Glomerular endothelial cell (primary cell): Measurements from ENCODE around the gene KRTAP1-1. TPM values are rescaled to one million over a fixed set of nuclear protein-coding genes. Genes with fewer than 3 reads are reported as not detected.
"Not testable (repeated sequence)": the region's sequence is repeated elsewhere in the genome, so short reads cannot be mapped to it uniquely, and the experiment has no call there.

Source experiments
- DNase-seq: peaks from one replicate; pipeline ENCODE4 v3.0.0-alpha.2; 2011; ENCODE audit warnings: low read depth, low spot score; ENCODE audit errors: extremely low read depth
- total RNA-seq: library from RNA; depleted of rRNA; stranded (reverse); fragments of >200 nt; gene quantifications from 2 replicates; pipeline ENCODE4 v1.2.3, GENCODE V29; 2015

KRTAP1-1 gene, protein sequence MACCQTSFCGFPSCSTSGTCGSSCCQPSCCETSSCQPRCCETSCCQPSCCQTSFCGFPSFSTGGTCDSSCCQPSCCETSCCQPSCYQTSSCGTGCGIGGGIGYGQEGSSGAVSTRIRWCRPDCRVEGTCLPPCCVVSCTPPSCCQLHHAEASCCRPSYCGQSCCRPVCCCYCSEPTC
- not detected in 2 replicates for total RNA-seq

DNA sequence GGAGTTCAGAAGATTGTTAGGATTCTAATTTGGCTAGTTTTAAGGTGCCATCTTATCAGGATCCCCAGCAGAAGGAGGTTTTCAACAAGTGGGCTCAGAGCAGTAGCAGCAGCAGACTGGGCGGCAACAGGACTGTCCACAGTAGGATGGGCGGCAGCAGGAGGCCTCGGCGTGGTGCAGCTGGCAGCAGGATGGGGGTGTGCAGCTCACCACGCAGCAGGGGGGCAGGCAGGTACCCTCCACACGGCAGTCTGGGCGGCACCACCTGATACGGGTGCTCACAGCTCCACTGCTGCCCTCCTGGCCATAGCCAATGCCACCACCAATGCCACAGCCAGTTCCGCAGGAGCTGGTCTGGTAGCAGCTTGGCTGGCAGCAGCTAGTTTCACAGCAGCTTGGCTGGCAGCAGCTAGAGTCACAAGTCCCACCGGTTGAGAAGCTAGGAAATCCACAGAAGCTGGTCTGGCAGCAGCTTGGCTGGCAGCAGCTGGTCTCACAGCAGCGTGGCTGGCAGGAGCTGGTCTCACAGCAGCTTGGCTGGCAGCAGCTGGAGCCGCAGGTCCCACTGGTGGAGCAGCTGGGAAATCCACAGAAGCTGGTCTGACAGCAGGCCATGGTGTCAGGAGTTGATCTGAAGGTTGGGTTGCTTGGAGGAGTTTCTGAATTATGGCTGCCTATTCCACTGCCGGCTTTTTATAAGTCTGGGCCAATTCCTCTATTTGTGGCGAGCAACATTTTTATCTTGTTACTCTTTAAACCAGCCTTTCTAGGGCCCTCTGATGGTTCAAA, at the start of gene KRTAP1-1:
TSS of gene KRTAP1-1 (minus strand) at position 668 of the 789 bp plus-strand sequence. CDS start at position 615, 53 bp downstream.
- not testable (repeated sequence) for DNase-seq

DNA sequence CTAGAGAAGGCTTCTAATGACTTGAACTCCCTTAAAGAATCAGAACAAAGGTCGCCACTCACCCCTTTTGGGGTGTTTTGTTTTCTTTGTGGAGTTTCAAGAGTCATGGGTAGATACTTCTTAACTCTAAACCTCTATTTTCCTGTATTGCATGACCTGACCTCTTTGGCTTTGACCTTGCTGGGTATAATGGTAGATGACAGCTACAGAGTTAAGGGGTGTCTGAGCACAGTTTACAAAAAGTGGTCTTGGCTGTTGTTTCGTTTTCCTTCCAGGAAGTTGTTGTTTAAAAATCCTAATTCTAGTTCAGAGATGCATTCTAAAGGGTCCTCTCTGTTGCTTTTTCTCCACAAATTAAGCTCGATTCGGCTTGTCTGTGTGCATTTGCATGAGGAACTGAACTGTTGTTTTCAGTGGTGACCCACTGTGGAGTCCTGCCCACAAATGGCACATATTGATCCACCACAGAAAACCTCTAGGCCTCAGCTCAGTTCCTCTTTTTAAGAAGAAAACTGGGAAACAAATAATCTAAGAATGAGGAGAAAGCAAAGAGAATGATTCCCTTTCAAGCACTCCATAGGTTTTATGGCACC, 47.6 kb upstream of the KRTAP1-1 start:
- not testable (repeated sequence) for DNase-seq

DNA sequence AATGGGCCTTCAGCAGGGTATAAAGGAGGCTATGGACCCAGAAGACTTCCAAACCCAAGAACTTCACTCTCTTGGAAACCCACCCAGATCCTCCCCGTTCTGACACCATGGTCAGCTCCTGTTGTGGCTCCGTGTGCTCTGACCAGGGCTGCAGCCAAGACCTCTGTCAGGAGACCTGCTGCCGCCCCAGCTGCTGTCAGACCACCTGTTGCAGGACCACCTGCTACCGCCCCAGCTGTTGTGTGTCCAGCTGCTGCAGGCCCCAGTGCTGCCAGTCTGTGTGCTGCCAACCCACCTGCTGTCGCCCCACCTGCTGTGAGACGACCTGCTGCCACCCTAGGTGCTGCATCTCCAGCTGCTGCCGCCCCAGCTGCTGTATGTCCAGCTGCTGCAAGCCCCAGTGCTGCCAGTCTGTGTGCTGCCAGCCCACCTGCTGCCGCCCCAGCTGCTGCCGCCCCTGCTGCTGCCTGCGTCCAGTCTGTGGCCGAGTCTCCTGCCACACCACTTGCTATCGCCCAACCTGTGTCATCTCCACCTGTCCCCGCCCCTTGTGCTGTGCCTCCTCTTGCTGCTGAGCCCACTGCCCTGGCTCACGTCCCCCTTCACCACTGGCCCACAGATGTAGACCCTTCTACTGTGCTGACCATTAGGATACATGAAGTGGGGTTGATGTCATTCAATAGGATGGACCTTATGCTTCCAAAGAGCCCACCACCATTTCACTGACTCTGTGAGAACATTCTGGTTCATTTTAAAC, 43.0 kb upstream of the KRTAP1-1 start, which contains the start of gene KRTAP4-7:
TSS of gene KRTAP4-7 (plus strand) at position 51 of the 757 bp plus-strand sequence. CDS start at position 108, 57 bp downstream.
- not testable (repeated sequence) for DNase-seq

DNA sequence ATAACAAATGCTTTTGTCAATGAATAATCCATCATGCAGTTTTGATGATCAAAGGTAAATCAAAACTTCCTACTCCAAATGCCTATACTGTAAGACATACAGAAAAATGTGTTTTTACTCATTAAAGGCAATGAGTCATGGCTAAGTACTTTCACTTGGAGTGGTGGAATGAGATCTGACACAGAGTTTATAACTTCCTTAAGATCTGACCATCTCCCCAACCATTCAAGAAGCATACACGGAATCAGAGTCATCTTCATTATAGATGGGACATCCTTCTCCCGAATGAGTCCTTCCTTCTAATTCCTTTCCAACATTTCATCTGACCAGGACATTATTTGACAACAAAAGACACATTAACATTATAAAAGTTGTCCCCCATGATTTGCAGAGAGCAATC, 42.2 kb upstream of the KRTAP1-1 start:
- not testable (repeated sequence) for DNase-seq

DNA sequence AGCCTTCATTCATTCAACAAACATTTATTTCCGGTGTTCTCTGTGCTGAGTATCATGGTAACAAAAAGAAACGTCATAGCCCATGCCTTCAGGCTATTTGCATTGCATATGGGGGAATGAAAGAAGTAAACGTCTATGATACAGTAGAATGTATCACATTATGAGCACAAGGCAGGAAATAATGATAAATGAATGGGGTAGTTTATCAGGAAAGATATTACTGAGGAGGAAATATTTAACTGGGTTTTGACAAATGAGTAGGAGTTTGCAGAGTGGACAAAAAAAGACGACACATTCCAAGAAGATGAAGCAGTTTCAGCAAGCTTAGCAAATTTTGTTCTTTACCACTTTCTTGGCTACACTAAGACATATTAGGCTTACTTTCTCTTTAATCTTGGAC, 41.4 kb upstream of the KRTAP1-1 start:
- DNase-seq = no peak

DNA sequence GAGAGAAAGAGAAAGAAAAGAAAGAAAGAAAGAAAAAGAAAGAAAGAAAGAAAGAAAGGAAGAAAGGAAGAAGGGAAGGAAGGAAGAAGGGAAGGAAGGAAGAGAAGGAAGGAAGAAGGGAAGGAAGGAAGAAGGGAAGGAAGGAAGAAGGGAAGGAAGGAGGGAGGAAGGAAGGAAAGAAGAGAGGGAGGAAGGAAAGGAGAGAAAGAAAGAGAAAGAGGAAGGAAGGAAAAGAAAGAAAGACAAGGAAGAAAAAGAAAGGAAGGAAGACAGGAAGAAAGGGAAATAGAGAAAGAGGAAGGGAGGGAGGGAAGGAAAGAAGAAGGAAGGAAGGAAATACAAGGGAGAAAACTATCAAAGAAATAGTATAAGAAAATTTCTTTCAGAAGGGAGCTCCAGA, 35.5 kb upstream of the KRTAP1-1 start:
- DNase-seq = no peak

DNA sequence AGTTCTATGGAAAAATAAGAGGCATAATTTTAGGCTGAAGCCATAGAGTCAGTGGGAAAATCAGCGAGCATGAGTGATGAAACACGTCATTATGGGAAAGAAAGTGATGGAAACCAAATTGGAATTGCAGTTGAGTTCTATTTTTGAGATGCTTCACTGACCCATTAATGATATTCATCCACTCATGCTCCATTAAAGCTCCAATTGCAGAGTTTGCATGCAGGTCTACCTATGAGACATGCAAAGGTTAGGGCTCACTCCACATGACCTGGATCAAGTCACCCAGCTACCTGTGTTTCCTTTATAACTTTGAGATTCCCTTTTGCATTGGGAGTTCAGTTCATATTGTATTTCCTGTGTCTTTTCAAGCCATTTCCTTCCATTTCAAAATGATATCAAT, 32.4 kb upstream of the KRTAP1-1 start:
- DNase-seq = no peak

DNA sequence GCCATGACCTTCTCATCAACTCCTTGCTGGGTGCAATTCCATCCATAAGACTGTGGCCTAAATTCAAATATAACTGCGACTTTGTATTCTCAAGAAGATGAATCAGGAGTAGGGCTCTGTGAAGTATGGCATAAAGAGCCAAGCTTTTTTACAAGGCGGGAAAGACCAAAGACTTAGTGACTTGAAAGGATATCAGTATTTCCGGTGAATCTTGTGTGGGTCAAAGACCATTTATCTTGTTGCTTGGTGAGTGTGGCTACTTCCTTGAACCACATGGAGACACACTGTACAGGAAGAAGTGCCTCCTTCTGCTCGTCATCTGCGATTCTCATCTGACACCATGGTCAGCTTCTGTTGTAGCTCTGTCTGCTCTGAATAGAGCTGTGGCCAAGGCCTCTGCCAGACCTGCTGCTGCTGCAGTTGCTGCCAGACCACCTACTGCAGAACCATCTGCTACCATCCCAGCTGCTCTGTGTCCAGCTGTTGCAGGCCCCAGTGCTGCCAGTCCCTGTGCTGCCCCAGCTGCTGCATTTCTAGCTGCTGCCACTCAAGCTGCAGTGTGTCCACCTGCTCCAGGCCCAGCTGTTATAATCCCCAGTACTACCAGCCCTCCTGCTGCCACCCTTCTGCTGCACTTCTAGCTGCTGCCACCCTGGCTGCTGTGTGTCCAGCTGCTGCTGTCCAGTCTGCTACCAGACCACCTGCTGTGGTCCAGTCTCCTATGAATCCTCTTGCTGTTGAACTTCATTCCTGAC, 30.5 kb upstream of the KRTAP1-1 start:
- no peak for DNase-seq

DNA sequence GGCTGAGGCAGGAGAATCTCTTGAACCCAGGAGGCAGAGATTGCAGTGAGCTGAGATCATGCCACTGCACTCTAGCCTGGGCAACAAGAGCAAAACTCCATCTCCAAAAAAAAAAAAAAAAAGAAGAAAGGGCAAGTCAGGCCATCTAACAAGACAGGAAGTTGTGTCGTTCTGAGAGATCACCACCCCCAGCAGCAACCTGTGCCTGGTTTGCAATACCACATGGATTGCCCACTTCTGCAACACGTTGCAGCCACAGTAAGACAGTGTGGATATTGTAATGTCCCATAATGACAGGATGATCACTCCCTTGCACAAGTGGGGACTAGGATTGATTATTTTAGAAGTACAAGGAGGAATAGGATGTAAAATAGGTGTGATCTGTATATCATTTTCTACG, 27.8 kb upstream of the KRTAP1-1 start:
- DNase-seq = no peak

DNA sequence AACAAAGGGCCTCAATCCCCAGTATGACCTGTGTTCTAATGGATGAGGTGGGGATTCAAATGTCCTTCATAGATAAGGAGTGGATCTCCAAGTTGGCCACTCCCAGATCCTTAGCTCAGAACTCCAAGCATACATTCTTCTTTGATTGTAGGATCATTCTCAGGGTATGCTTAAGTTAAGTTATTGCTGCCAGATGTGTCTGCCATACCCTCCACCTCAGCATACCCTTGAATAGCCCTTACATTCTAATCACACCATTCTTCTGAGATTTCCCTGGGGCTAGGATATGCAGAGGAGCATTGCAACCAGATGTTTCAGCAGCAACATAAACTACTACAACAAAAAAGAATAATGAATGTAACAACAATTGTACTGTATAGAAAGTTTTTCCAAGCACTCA, 26.0 kb upstream of the KRTAP1-1 start:
- DNase-seq = no peak

DNA sequence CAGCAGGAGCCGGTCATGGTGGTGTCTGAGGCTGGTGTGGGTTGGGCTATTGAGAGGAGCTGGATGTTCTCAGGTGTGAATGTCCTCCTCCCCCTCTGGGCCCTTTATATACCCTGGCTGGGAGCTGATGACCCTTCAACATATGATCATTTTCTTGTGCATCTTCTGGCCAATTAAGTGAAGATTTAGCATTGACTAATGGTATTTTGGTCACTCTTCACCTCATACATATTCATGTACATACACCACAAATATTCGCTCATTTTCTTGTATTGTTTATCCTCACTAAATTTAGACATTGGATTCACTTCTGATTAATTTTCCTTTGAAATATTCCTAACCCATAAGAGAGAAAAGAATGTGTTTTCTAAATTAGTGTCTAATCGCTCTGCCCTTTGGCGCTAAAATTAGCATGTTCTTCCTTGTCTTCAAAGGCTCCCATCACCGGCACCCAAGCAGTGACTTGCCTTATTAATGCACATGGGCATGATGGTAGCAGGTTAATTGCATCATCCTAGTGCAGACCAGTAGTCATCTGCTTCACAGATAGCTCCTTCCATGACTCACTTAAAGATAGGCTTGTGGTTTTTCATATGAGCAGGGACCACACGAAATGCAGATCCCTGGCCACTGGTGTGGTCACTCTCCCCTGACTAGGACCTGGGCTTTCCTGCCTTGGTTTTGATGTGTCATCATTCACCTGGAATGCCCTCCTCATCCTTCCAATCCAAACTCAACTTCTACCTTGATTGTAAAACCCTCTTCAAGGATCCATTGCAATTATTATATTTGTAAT, 24.8 kb upstream of the KRTAP1-1 start, which contains the start of gene KRTAP2-4:
TSS of gene KRTAP2-4 (minus strand) at position 51 of the 796 bp plus-strand sequence. CDS start at position 17, 34 bp downstream.
- no peak for DNase-seq

DNA sequence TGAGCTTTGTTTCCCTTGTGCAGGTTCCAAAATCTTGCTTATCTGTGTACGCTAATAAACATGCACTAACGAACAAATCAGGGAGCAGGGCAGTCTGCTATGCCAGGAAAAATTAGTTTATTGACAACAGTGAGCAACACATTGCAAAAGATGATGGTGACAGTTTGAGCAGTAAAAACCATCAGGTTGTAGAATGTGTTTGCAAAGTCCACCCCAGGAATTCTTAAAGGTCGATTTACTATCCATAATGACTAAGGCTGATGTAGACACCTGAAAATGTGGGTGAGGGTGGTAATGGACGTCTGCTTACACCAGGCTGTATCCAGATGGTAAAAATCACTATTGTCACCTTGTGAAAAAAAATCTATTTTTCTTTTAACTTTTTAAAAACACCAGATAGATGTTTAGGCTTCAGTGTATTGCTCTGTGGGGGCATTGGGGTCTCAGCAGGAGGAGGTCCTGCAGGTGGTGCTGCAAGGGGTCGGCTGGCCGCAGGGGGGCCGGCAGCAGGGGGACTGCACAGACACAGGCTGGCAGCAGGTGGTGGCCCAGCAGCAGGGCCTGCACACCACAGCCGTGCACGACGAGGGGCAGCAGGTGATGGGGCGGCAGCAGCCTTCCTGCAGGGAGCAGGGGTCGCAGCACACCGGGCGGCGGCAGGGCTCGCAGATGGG, 23.9 kb upstream of the KRTAP1-1 start:
- DNase-seq = not testable (repeated sequence)

DNA sequence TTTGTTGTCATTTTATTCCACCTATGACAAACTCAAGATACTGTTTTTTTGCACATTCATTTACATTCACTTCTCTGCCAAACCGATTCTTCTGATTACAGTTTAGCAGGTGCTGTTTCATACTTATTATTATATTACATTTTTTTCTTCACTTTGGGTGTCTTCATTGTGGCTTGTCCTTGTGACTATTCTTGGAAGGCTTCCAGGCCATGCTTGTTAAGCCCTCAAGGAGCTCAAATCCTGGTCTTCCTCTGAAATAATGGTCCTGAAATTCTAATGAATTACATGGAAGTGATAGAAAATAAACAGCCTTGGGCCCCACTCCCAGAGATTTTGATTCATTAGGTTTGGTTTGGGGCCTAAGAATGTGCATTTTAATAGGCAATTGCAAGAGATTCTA, 23.1 kb upstream of the KRTAP1-1 start:
- no peak for DNase-seq

DNA sequence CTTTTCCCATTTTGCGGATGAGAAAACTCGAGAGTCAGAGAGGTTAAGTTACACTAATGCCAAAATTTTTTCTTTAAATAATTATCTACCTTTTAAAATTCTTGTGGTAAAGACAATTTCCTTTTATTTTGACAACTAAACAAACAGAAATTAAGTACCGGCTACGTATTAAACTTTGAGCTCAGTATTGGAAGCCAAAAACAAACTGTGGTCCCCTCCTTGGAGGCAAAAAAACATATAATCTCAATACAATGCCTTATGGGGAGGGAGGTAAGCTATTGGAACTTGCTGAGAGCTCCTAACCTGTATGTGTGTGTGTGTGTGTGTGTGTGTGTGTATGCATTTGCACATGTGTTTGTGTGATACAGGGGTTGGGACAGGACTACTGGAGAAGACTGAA, 22.2 kb upstream of the KRTAP1-1 start:
- no peak for DNase-seq

DNA sequence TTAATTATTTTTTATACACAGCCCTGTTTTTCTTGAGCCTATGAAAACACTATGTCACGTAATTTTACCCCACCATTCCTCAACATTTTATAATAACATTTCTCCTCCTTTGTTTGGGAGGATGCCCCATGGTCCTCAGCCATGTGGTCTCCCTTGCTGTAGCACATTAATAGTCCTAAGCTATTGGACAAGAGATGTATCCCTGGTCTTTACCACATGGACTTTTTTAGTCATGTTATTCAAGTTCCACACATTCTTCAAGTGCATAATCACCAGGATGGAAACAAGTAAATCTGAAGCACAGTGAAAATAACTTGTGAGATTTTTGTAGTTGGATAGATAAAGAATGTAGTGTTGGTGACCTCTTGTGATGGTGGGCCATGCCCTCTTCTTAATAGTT, 20.7 kb upstream of the KRTAP1-1 start:
- DNase-seq = no peak

DNA sequence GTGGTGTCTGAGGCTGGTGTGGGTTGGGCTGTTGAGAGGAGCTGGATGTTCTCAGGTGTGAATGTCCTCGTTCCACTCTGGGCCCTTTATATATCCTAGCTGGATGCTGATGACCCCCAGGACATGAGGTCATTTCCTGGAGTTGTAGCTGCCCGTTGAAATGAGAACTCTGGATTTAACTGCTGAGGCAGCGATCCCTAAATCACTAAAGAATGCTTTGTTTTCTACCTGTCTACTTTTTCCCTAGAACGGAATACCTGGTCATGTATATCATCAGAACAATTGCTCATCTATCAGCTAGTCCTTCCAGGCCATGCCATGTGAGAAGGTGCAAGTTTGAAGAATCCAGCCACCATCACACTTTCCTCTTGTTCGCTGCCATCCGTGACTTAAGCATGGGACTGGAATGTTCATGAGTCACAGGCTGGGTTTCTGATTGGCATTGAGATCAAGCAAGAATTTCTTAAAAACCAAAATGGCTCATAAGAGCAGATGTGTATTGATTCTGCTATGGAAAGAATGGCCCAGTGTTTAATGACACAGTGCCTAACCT, 18.9 kb upstream of the KRTAP1-1 start, which contains the start of gene KRTAP2-3:
TSS of gene KRTAP2-3 (minus strand) at position 63 of the 553 bp plus-strand sequence. CDS start 64 bp downstream, outside the sequence.
- DNase-seq = no peak

DNA sequence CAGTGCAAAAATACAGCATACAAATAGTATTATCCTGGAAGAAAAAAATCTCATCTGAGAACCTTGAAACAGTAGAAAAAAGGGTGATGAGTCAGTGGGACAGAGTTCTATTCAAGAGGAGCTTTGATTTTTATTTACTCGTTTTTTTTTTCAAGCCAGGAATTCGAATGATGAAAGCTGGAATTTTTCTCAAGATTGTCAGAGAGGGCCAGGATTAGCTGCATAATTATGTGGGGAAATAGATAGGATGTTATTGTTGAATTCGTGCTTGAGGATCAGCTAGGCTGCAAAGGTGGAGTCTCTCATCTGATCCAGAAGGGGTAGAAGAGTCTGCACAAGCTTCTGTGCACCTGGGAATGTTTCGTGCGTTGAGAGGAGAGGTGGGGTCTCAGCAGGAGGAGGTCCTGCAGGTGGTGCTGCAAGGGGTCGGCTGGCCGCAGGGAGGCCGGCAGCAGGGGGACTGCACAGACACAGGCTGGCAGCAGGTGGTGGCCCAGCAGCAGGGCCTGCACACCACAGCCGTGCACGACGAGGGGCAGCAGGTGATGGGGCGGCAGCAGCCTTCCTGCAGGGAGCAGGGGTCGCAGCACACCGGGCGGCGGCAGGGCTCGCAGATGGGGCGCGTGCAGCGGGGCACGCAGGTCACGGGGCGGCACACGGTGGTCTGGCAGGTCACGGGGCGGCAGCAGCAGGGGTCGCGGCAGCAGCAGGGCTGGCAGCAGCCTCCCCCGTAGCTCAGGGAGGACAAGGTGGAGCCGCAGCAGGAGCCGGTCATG, 18.2 kb upstream of the KRTAP1-1 start:
- DNase-seq = not testable (repeated sequence)

DNA sequence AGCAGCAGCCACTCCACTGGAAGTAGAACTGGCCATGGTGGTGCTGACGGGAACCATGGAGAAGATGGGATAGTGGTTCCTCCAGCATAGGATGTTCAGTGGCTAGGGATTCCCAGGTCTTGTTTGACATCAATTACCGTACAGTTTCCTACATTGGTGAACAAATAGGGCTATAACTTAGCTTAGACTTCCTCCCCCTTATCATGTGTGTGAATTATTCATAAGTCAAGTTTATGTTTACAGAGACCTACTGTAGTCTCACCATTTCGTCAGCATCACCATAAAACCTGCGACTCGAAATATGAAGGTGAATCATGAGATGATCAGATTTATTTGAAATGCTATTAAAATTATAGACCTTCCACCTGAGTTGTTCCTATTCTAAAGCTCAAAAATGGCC, 17.5 kb upstream of the KRTAP1-1 start:
- DNase-seq = no peak
